Fibroblast of villous mesenchyme (primary cell): ENCODE results near the gene AR. TPM values are rescaled to one million over a fixed set of nuclear protein-coding genes. Genes with fewer than 3 reads are reported as not detected.

Experiments
- DNase-seq: peaks from one replicate; pipeline ENCODE4 v3.0.0-alpha.2; 2010; ENCODE audit warnings: low read depth
- H3K4me3 ChIP-seq: 2 replicates; pipeline ENCODE4 v1.5.1; 2011; ENCODE audit warnings: low read depth, mild to moderate bottlenecking, low read length
- total RNA-seq: library from RNA; depleted of rRNA; stranded (reverse); fragments of >200 nt; gene quantifications from 2 replicates; pipeline ENCODE4 v1.2.3, GENCODE V29; 2012
- TF ChIP-seq, protein P1 (sequence below): IDR thresholded peaks from 2 replicates; pipeline ENCODE4 v1.5.1; 2012; ENCODE audit warnings: low read depth, mild to moderate bottlenecking, low read length; ENCODE audit not compliant: insufficient read depth

Gene AR
- total RNA-seq, 1 donor, result 10.8 TPM

DNA sequence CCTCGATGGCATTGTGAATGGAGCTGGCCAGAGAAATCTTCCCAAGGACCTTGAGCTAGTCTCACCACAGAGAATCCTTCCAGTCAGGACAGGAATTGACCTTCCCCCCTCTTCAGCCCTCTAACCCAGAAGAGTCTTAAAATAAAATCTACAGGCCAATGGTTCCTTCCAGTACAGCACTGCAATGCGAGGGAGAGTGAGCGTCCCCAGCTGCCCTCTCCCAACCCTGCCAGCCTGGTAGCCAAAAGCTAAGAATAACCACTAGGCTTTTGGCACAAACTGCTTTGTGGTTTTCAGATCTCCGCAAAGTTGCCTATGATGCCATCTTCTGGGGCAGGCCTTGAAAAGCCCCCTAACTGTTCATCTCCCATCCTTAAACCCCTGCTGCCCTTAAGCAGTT is 175.1 kb downstream of the AR start:
- H3K4me3 ChIP-seq, result no peak overlapping the region
- no peak for DNase-seq
- TF ChIP-seq, protein P1, sequence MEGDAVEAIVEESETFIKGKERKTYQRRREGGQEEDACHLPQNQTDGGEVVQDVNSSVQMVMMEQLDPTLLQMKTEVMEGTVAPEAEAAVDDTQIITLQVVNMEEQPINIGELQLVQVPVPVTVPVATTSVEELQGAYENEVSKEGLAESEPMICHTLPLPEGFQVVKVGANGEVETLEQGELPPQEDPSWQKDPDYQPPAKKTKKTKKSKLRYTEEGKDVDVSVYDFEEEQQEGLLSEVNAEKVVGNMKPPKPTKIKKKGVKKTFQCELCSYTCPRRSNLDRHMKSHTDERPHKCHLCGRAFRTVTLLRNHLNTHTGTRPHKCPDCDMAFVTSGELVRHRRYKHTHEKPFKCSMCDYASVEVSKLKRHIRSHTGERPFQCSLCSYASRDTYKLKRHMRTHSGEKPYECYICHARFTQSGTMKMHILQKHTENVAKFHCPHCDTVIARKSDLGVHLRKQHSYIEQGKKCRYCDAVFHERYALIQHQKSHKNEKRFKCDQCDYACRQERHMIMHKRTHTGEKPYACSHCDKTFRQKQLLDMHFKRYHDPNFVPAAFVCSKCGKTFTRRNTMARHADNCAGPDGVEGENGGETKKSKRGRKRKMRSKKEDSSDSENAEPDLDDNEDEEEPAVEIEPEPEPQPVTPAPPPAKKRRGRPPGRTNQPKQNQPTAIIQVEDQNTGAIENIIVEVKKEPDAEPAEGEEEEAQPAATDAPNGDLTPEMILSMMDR, result no peak

- TF ChIP-seq, protein P1, result no peak
- no peak overlapping the region for H3K4me3 ChIP-seq
- peak; percentile 10 for DNase-seq
These were observed 176.5 kb downstream of the AR start for GRCh38 chrX:67720344-67720743.

- DNase-seq, result no peak
- TF ChIP-seq, protein P1, result no peak
- H3K4me3 ChIP-seq, result no peak overlapping the region
These were observed 177.5 kb downstream of the AR start for GRCh38 chrX:67721321-67721720.

DNA sequence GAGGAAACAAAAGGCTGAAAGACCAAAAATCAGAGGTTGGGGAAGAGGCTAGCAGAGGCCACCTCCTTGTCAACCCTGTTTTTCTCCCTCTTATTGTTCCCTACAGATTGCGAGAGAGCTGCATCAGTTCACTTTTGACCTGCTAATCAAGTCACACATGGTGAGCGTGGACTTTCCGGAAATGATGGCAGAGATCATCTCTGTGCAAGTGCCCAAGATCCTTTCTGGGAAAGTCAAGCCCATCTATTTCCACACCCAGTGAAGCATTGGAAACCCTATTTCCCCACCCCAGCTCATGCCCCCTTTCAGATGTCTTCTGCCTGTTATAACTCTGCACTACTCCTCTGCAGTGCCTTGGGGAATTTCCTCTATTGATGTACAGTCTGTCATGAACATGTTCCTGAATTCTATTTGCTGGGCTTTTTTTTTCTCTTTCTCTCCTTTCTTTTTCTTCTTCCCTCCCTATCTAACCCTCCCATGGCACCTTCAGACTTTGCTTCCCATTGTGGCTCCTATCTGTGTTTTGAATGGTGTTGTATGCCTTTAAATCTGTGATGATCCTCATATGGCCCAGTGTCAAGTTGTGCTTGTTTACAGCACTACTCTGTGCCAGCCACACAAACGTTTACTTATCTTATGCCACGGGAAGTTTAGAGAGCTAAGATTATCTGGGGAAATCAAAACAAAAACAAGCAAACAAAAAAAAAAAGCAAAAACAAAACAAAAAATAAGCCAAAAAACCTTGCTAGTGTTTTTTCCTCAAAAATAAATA is 179.9 kb downstream of the AR start:
- no peak overlapping the region for H3K4me3 ChIP-seq
- DNase-seq, result no peak
- TF ChIP-seq, protein P1, result no peak

DNA sequence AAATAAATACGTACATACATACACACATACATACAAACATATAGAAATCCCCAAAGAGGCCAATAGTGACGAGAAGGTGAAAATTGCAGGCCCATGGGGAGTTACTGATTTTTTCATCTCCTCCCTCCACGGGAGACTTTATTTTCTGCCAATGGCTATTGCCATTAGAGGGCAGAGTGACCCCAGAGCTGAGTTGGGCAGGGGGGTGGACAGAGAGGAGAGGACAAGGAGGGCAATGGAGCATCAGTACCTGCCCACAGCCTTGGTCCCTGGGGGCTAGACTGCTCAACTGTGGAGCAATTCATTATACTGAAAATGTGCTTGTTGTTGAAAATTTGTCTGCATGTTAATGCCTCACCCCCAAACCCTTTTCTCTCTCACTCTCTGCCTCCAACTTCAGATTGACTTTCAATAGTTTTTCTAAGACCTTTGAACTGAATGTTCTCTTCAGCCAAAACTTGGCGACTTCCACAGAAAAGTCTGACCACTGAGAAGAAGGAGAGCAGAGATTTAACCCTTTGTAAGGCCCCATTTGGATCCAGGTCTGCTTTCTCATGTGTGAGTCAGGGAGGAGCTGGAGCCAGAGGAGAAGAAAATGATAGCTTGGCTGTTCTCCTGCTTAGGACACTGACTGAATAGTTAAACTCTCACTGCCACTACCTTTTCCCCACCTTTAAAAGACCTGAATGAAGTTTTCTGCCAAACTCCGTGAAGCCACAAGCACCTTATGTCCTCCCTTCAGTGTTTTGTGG is 180.7 kb downstream of the AR start:
- TF ChIP-seq, protein P1, result no peak
- H3K4me3 ChIP-seq, result no peak overlapping the region
- no peak for DNase-seq

DNA sequence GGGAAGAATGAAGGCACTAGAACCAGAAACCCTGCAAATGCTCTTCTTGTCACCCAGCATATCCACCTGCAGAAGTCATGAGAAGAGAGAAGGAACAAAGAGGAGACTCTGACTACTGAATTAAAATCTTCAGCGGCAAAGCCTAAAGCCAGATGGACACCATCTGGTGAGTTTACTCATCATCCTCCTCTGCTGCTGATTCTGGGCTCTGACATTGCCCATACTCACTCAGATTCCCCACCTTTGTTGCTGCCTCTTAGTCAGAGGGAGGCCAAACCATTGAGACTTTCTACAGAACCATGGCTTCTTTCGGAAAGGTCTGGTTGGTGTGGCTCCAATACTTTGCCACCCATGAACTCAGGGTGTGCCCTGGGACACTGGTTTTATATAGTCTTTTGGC is 181.7 kb downstream of the AR start:
- no peak overlapping the region for H3K4me3 ChIP-seq
- no peak for DNase-seq
- TF ChIP-seq, protein P1, result no peak

GRCh38 chrX:67726018-67726417 is 182.2 kb downstream of the AR start:
- DNase-seq, result no peak
- H3K4me3 ChIP-seq, result no peak overlapping the region
- TF ChIP-seq, protein P1, result no peak
